ENCODE results near the gene CRYGN.

Gene CRYGN

DNA sequence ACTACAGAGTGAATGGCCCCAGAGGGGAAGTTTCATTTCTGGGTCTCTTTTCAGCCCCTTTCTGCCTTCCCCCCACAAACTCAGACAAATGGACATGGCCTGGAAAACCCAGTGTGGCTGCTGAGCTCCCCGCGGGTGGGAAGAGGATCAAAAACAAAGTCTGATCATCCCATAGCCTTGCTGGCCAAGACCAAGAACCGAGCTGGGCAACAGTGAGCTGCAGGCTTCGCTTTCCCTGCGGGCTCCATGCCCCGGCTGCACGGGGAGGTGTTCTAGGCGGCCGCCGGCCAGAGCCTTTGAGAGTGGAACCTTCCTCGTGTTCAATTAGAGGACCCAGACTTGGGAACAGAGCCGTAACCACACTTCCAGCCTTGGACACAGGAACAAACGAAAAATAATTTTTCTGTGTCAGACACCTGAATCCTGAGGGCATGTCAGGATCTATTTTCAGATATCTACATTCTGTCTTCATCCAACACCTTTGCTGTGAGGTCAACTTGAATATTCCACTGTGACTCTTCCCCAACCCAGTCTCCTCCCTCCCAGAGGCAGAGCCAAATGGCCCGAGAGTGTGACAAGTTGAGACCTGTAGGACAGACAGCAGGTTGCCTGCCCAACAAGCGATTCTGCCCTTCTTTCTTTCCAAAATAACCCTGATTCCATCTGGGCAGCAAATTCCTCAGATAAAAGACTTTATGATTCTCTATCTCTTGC lies 56.1 kb downstream of the CRYGN start:
- Histone ChIP-seq H3K27me3 (replicated peaks; ENCODE audit: control insufficient read depth, insufficient read depth, low read length) (peaks cover 2% of the 10 kb centered on the region), H3K4me3 (replicated peaks; ENCODE audit: low read depth, low read length) (no peak overlapping the region), H3K36me3 (ENCODE audit: control insufficient read depth, insufficient read depth, low read length) (peaks cover 4% of the 10 kb centered on the region)
- TF ChIP-seq, protein P1, sequence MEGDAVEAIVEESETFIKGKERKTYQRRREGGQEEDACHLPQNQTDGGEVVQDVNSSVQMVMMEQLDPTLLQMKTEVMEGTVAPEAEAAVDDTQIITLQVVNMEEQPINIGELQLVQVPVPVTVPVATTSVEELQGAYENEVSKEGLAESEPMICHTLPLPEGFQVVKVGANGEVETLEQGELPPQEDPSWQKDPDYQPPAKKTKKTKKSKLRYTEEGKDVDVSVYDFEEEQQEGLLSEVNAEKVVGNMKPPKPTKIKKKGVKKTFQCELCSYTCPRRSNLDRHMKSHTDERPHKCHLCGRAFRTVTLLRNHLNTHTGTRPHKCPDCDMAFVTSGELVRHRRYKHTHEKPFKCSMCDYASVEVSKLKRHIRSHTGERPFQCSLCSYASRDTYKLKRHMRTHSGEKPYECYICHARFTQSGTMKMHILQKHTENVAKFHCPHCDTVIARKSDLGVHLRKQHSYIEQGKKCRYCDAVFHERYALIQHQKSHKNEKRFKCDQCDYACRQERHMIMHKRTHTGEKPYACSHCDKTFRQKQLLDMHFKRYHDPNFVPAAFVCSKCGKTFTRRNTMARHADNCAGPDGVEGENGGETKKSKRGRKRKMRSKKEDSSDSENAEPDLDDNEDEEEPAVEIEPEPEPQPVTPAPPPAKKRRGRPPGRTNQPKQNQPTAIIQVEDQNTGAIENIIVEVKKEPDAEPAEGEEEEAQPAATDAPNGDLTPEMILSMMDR (IDR thresholded peaks at IDR 0.05; ENCODE audit: insufficient read depth, low read length, poor library complexity, severe bottlenecking): no peak
- DNase-seq (ENCODE audit: extremely low read depth, insufficient read length): no peak

DNA sequence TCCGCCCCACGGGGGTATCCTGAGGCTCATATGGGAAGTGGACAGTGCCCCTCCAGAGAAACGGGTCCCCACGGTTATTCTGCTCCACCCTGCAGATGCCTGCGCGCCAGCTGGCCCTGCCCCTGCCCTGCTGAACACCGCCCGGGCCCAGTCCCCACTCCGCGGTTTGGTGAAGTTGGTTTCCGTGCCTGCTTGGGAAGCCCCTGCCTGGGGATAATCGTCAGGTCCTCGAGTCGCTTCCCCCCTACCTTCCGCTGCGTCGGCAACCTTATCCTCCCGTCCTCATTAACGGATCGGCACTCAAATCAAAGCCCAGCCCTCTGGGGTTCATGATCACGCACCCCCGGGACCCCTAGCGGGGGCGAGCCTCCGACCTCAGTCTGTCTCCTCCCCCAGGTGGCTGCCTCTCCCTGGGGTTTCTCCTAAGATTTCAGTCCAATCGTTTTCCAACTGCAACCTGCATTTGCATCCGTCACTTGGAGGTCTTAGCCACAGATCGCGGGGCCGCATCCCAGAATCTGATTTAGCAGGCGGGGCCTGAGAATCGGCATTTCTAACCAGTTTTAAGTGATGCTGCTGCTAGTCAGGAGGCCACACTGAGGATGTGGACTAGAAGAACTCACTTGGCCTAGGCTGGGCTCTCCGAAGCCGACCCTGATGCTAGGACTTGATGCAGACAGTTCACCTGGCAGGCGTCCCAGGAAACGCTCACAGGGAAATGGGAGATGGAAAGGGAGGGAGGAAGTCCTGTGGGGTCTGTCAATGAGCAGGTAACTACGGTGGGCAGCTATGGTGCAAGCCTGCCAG lies 57.7 kb downstream of the CRYGN start:
- TF ChIP-seq, protein P1 (IDR thresholded peaks at IDR 0.05; ENCODE audit: insufficient read depth, low read length, poor library complexity, severe bottlenecking): no peak
- no peak for DNase-seq (ENCODE audit: extremely low read depth, insufficient read length)
- Histone ChIP-seq H3K27me3 (replicated peaks; ENCODE audit: control insufficient read depth, insufficient read depth, low read length) (peaks cover 2% of the 10 kb centered on the region), H3K4me3 (replicated peaks; ENCODE audit: low read depth, low read length) (peak overlapping the region; percentile 11), H3K36me3 (ENCODE audit: control insufficient read depth, insufficient read depth, low read length) (peaks cover 6% of the 10 kb centered on the region)

DNA sequence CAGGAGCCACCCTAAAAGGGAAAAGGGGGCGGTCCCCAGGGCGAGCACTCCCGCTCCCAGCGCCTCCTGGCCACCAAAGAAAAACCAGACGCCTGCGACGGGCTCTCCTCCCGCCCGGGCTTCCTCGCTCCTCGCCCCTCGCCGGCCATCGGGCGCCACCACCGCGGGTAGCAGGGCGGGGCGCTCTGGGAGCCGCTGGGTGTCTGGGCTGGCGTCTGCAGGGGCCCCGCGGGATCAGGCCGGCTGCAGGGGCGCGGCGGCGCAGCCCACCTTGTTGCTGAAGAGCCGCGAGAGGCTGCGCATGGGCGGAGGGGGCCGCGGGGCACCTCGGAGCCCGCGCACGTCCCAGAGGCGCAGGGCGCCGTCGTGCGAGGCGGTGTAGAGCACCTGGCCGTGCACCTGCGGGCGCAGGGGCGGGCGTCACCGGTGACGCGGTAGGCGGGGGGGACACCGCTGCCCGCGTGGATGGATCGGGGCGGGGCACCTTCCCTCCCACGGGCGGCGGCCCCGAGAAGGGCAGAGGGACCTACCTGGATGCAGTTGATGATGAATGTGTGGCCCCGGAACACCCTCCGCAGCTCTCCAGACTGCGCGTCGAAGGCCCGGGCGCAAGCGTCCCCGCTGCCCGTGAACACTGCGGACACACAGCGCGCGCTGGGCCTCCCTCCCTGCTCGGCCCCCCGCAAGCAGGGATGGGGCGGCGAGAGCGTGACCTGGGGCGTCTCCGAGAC lies 58.4 kb downstream of the CRYGN start:
- peaks cover 8% of the 10 kb centered on the region for H3K36me3 ChIP-seq (ENCODE audit: control insufficient read depth, insufficient read depth, low read length)
- TF ChIP-seq, protein P1 (IDR thresholded peaks at IDR 0.05; ENCODE audit: insufficient read depth, low read length, poor library complexity, severe bottlenecking): no peak
- H3K4me3 ChIP-seq (replicated peaks; ENCODE audit: low read depth, low read length): peak overlapping the region; percentile 40
- no peak for DNase-seq (ENCODE audit: extremely low read depth, insufficient read length)
- H3K27me3 ChIP-seq (replicated peaks; ENCODE audit: control insufficient read depth, insufficient read depth, low read length): peaks cover 2% of the 10 kb centered on the region

DNA sequence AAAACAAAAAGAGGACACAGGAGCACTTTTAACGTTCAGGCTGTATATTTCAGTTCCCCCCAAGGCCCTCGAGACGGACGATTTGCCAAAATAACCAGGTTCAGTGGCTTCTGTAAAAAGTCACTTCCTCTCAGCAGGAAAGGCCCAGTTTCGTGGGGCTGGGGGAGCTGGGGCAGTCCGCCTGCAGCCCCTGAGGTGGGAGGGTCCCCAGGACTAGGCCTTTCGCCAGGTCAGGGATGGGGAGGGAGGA lies 58.9 kb downstream of the CRYGN start:
- no peak for DNase-seq (ENCODE audit: extremely low read depth, insufficient read length)
- H3K4me3 ChIP-seq (replicated peaks; ENCODE audit: low read depth, low read length): peak overlapping the region; percentile 40
- TF ChIP-seq, protein P1 (IDR thresholded peaks at IDR 0.05; ENCODE audit: insufficient read depth, low read length, poor library complexity, severe bottlenecking): no peak
- H3K27me3 ChIP-seq (replicated peaks; ENCODE audit: control insufficient read depth, insufficient read depth, low read length): peaks cover 2% of the 10 kb centered on the region
- peaks cover 11% of the 10 kb centered on the region for H3K36me3 ChIP-seq (ENCODE audit: control insufficient read depth, insufficient read depth, low read length)

DNA sequence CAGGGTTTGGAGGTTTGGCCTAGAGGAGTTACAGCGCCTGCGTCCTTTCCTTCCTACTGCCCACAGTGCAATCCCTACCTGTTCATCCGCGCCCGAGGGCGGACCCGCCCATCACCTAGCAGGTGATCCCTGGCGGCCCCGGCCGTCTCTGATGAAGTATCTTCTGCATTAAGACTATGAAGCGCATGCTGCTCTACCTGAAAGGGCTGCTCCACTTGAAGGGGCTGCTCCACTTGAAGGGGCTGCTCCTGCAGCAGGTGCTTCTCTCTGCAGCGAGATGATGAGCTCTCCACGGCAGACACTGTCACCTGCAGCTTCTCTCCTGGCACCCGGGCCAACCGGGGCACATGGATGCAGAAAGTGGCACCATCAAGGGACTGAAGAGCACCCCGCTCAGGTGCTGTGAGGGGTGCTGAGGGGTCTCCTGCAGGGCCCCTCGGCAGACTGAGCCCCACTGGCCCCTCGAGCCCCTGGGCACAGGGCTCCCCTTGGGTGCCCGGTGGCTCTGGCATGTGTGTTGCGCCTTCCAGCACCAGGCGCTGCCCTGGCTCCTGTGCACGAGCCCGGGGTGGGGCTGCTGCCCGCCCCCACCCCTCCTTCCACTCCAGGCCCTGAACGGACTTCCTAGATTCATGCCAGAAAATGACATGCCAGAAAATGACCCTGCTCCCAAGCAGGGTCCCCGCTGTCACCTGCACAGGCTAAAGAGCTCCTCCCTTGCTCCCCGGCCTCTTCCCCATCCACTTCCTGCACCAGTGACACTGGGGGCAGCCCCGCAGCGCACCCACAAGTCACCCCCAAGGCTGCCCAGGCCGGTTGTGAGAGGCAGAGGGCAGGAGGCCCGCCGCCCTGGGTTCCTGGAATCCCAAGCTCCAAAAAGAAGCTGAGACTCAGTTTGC lies 59.5 kb downstream of the CRYGN start:
- Histone ChIP-seq H3K27me3 (replicated peaks; ENCODE audit: control insufficient read depth, insufficient read depth, low read length) (peaks cover 2% of the 10 kb centered on the region), H3K36me3 (ENCODE audit: control insufficient read depth, insufficient read depth, low read length) (peaks cover 14% of the 10 kb centered on the region), H3K4me3 (replicated peaks; ENCODE audit: low read depth, low read length) (no peak overlapping the region)
- no peak for DNase-seq (ENCODE audit: extremely low read depth, insufficient read length)
- TF ChIP-seq, protein P1 (IDR thresholded peaks at IDR 0.05; ENCODE audit: insufficient read depth, low read length, poor library complexity, severe bottlenecking): no peak

All from GM06990 (cell line).